Activated T-cell treated with anti-CD3 and anti-CD28 coated beads, Interleukin-2, amount 50 U/mL, for 24 hours (primary cell): ENCODE data around the gene TMEM50B.
"Not testable (repeated sequence)": the region's sequence is repeated elsewhere in the genome, so short reads cannot be mapped to it uniquely, and the experiment has no call there.

Experiments used
- DNase-seq: peaks from one replicate; pipeline ENCODE4 v3.0.0-alpha.2; 2020
- H3K27ac Mint-ChIP-seq: 2 replicates; pipeline ENCODE4 v1.8.0; 2020; ENCODE audit warnings: mild to moderate bottlenecking, mixed read lengths
- H3K27me3 Mint-ChIP-seq: 2 replicates; pipeline ENCODE4 v1.8.0; 2020; ENCODE audit warnings: mixed read lengths
- H3K36me3 Mint-ChIP-seq: 2 replicates; pipeline ENCODE4 v1.8.0; 2020; ENCODE audit warnings: low read depth, mixed read lengths
- H3K4me1 Mint-ChIP-seq: 2 replicates; pipeline ENCODE4 v1.8.0; 2020; ENCODE audit warnings: low read depth, mixed read lengths
- H3K4me3 Mint-ChIP-seq: 2 replicates; pipeline ENCODE4 v1.8.0; 2020; ENCODE audit warnings: mild to moderate bottlenecking, moderate library complexity, mixed read lengths
- H3K9me3 Mint-ChIP-seq: 2 replicates; pipeline ENCODE4 v1.8.0; 2020; ENCODE audit warnings: mixed read lengths

The TMEM50B gene

DNA sequence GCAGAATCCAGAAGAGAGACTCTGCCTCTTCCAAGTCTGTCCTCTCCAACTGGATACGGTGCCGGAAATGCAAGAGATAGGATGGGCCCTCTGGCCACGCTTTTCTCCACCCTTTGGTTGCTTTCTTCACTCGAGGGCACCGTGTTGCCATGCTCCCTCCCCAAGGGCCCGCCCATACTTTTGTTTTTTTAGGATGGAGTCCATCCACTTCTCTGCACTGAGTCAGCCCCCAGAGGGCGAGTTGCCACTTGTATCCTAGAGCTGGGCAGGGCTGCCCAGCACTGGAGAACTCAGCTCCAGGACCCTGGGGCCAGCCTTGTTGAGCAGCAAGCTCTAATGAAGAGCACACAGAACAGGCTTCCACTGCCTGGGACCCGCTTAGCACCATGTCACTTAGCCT is 51.1 kb downstream of the TMEM50B start:
- Mint-ChIP-seq H3K27me3 (no peaks in the 10 kb centered on the region), H3K4me3 (no peak overlapping the region), H3K9me3 (no peaks in the 10 kb centered on the region), H3K27ac (no peak overlapping the region), H3K36me3 (peaks cover 77% of the 10 kb centered on the region), H3K4me1 (peaks cover 10% of the 10 kb centered on the region)
- DNase-seq, result no peak

DNA sequence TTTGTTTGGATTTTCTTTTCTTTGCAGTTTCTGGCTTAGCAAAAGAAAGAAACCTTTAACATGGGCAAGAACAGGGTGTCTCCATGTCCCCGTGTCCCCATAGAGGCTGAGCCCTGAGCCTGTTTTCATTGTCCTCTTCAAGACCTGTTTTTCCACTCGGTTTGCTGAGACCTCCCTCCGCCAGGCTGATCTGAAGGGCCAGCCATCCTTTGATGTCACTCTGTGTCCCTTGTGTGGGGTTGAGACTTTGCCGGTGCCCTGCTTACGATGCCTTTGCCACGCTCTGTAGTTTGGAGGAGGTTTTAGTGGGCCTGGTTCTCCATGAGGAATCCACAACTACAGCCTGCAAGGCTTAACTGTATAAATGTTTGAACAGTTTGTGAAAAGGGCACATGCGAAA is 52.7 kb downstream of the TMEM50B start:
- Mint-ChIP-seq H3K4me1 (no peaks in the 10 kb centered on the region), H3K4me3 (no peak overlapping the region), H3K27me3 (no peaks in the 10 kb centered on the region), H3K9me3 (no peaks in the 10 kb centered on the region), H3K36me3 (peaks cover 69% of the 10 kb centered on the region), H3K27ac (no peak overlapping the region)
- DNase-seq, result no peak

DNA sequence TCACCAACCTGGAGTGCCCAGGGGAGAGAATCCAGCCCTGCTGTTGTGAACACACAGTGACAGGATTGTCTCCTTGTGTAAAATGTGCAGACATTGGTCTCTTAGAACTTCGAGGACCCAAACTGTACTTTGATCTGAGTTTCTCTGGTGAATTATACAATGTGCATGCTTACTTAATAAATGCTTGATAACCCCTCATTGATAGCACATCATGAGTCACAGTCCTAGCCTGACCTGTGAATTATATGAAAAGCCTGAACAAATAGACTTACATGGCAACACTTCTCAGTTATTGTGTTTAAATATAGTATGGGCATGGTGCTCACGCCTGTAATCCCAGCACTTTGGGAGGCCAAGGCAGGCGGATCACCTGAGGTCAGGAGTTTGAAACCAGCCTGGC is 53.9 kb downstream of the TMEM50B start:
- no peak overlapping the region for H3K27ac Mint-ChIP-seq

DNA sequence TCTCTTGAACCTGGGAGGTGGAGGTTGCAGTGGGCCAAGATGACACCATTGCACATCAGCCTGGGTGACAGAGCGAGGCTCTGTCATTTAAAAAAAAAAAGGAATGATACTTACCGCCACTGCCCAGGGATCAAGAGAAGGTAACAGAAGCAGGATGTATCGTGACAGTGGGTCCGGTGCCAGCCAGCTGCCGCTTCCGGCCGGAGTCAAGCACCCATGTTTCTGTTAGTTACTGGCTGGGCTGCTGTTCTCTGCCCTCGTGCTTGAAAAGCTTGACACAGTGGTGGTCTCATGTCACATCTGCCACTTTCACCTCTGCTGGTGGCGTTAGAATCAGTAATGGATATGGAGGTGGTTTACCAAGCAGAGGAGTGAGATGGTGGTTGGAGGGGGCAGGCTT is 55.6 kb downstream of the TMEM50B start:
- H3K27ac Mint-ChIP-seq, result no peak overlapping the region
- no peaks in the 10 kb centered on the region for H3K4me1 Mint-ChIP-seq
- no peak for DNase-seq
- H3K27me3 Mint-ChIP-seq, result no peaks in the 10 kb centered on the region
- H3K4me3 Mint-ChIP-seq, result no peak overlapping the region
- no peaks in the 10 kb centered on the region for H3K9me3 Mint-ChIP-seq
- peaks cover 73% of the 10 kb centered on the region for H3K36me3 Mint-ChIP-seq

More for the DNA sequence above, 53.9 kb downstream of the TMEM50B start:
- Mint-ChIP-seq H3K4me3 (no peak overlapping the region), H3K36me3 (peaks cover 69% of the 10 kb centered on the region), H3K9me3 (no peaks in the 10 kb centered on the region), H3K27me3 (no peaks in the 10 kb centered on the region), H3K4me1 (no peaks in the 10 kb centered on the region)
- DNase-seq, result no peak

DNA sequence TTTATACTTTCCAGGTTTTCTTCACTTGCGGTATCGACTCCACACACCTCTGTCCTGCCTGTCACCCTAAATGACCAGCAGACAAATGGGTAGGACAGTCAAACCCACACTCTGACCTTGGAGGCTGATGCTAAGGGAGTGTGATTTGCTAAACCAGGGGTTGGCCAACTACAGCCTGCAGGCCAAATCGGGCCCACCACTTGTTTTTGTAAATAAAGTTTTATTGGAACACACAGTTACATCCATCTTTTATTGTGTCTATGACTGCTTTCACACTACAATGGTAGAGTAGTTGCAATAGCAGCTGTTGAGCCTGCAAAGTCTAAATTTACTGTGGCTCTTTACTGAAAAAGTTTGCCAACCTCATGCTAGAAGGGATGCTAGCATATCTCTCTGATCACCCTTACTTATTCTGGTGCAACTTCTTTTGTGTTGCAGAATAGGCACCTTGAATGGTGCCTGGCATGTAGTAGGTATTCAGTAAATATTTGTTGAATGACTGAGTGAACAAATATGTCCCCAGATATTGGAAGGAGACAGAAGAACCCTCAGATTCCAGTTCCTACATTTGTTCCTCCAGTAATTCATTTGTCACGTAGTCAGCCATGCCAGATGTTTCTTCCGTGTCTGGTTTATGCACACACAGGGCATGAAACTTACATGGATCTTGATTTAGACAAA is 57.9 kb downstream of the TMEM50B start:
- Mint-ChIP-seq H3K27ac (no peak overlapping the region), H3K4me3 (no peak overlapping the region), H3K36me3 (peaks cover 65% of the 10 kb centered on the region), H3K27me3 (no peaks in the 10 kb centered on the region), H3K4me1 (no peaks in the 10 kb centered on the region), H3K9me3 (no peaks in the 10 kb centered on the region)
- DNase-seq, result no peak

DNA sequence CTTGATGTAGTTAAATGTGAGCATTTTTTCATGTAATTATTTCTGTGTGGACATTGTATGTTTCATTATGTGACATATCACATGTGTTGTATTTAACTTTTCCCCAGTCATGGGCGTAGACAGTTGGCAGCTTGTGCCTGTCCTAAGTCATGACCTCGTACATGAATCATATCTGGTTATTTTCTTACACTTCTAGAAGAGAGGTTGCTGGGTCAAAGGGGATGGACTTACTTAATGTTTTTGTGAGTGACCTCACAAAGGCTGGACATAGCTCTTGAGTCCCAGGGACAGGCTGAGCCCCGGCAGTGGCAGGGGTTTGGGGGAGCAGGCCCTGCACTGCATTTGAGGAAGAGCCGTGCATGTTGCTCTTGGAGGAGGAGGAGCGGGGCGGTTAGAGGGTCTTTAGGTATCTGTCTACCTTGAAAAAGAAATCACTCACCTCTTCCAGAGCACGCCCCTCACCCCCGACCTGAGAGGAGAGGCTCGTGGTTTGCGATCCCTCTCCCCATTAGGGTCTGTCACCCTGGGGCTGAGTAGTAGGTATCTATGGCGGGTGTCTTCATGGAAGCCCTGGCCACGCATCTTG is 60.1 kb downstream of the TMEM50B start:
- H3K4me1 Mint-ChIP-seq, result peaks cover 8% of the 10 kb centered on the region
- DNase-seq, result no peak
- H3K4me3 Mint-ChIP-seq, result no peak overlapping the region
- no peaks in the 10 kb centered on the region for H3K27me3 Mint-ChIP-seq
- no peaks in the 10 kb centered on the region for H3K9me3 Mint-ChIP-seq
- peaks cover 69% of the 10 kb centered on the region for H3K36me3 Mint-ChIP-seq
- no peak overlapping the region for H3K27ac Mint-ChIP-seq

DNA sequence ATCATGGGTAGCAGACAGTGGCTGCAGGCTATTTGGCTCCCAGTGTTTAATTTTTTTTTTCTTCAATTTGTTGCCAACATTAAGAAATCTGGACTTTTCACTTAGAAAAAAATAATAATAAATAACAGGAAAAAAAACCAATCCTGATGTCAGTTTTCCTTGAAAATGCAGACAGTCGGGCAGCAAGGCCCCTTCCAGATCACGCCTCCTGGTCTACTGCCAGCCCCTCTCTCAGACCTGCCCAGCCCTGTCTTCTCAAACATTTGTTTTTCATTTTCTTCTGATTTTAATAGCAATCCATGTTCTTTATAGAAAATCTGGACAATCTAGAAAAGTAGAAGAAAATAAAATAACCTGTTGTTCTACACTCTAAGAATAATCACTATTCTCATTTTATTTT is 61.1 kb downstream of the TMEM50B start:
- no peak for DNase-seq
- peaks cover 60% of the 10 kb centered on the region for H3K36me3 Mint-ChIP-seq
- no peak overlapping the region for H3K27ac Mint-ChIP-seq
- no peaks in the 10 kb centered on the region for H3K27me3 Mint-ChIP-seq
- H3K4me1 Mint-ChIP-seq, result peaks cover 11% of the 10 kb centered on the region
- H3K4me3 Mint-ChIP-seq, result no peak overlapping the region
- H3K9me3 Mint-ChIP-seq, result no peaks in the 10 kb centered on the region

DNA sequence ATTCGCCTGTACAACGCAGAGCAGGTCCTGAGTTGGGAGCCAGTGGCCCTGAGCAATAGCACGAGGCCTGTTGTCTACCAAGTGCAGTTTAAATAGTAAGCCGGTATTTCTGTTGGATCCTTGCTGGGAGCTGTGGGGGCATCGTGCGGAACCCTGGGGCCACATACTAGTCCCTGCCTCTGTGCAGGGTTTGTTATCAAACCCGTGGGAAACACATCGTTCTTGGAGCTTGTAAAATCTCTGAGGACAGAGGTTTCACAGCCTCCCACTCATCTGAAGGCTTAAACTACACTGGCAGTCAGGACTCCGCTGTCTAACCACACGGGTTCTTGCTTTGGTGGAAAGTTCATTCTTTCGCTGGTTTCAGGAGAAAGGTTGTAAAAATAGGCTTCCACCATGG is 64.8 kb downstream of the TMEM50B start:
- H3K9me3 Mint-ChIP-seq, result no peaks in the 10 kb centered on the region
- DNase-seq, result no peak
- H3K4me1 Mint-ChIP-seq, result peaks cover 35% of the 10 kb centered on the region
- H3K36me3 Mint-ChIP-seq, result peaks cover 55% of the 10 kb centered on the region
- no peak overlapping the region for H3K4me3 Mint-ChIP-seq
- H3K27ac Mint-ChIP-seq, result peak overlapping the region; percentile 55
- H3K27me3 Mint-ChIP-seq, result no peaks in the 10 kb centered on the region

DNA sequence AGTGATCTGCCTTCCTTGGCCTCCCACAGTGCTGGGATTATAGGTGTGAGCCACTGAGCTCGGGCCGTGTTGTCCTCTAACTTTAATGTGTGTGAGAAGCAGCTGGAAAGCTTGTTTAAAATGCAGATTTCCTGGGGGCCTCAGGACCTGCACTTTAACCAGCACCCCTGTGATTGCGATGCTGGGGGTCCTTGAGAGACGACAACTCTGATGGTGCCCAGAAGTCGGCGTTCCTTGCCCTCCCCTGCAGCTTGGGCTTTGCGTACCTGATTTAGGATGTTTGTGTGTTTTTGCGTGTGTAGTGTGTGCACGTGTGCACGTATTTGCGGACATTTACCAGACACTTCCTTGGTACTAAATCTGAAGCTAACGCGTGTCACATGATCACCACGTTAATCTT is 65.7 kb downstream of the TMEM50B start:
- H3K4me3 Mint-ChIP-seq, result no peak overlapping the region
- peaks cover 43% of the 10 kb centered on the region for H3K4me1 Mint-ChIP-seq
- H3K27me3 Mint-ChIP-seq, result no peaks in the 10 kb centered on the region
- no peak for DNase-seq
- H3K36me3 Mint-ChIP-seq, result peaks cover 54% of the 10 kb centered on the region
- H3K27ac Mint-ChIP-seq, result no peak overlapping the region
- H3K9me3 Mint-ChIP-seq, result no peaks in the 10 kb centered on the region

DNA sequence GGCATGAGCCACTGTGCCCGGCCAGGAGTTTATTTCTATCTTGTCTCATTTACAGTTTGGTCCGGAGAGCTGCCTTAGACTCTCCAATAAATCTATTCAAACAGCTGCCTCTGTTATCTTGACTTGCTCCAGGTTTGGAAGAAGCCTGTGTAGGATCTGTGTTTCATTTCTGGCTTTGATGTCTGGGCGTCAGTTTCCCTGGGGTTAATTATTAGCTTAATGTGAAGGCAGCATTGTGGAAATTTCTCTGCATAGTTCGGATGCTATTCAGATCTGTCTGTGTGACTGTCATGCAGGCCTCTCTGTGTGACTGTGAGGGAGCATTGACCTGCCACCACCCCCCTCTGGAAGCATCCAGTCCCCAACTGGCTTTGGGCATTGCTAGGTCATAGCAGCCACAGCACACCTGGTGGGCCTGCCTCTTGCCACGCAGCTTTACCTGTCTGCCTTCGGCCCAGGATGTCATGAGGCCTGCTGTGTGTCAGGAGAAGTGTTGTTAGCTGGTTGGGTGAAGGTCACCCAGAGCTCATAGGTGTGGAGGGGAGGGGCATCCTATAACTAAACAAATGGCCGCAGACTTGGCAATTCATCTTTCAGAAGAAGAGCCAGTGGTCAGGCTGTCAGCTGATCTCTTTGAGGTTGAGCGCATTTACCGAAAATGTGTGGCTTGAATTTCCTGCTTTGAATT is 66.8 kb downstream of the TMEM50B start:
- Mint-ChIP-seq H3K9me3 (no peaks in the 10 kb centered on the region), H3K27me3 (no peaks in the 10 kb centered on the region), H3K36me3 (peaks cover 54% of the 10 kb centered on the region), H3K27ac (peak overlapping the region; percentile 76), H3K4me1 (peaks cover 47% of the 10 kb centered on the region), H3K4me3 (no peak overlapping the region)
- DNase-seq, result no peak

DNA sequence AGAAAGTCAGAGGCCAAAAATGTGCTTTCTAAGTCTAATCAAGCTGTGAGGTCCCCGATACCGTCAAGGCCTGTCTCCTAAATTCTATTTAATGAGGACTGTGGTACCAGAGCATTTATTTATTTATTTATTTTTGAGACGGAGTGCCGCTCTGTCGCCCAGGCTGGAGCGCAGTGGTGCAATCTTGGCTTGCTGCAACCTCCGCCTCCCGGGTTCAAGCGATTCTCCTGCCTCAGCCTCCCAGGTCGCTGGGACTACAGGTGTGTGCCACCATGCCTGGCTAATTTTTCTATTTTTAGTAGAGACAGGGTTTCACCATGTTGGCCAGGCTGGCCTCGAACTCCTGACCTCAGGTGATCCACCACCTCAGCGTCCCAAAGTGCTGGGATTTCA is 67.3 kb downstream of the TMEM50B start:
- Mint-ChIP-seq H3K4me1 (peaks cover 47% of the 10 kb centered on the region), H3K36me3 (peaks cover 51% of the 10 kb centered on the region)
- not testable (repeated sequence) for DNase-seq, H3K27me3 Mint-ChIP-seq, H3K4me3 Mint-ChIP-seq, H3K27ac Mint-ChIP-seq, H3K9me3 Mint-ChIP-seq

DNA sequence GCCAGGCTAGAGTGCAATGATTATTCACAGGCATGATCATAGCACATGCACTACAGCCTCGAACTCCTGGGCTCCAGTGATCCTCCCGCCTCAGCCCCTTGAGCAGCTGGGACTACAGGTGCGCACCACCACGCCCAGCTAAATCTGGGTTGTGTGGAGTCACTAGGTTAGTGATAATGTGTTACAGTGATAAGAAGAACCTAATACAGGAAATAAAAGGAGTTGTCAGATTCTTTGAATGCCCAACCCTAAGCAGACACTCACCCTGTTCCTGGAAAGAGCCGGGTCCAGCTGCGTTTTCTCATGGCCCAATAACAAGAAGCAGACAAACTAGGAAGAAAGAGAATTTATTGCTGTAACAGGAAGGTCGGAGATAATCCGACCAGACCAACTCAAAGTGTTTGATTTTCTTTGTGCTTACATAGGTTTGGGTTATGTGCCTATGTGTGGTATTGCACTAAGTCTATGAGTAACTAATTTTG is 67.8 kb downstream of the TMEM50B start:
- Mint-ChIP-seq H3K4me1 (peaks cover 52% of the 10 kb centered on the region), H3K36me3 (peaks cover 48% of the 10 kb centered on the region), H3K4me3 (no peak overlapping the region), H3K9me3 (no peaks in the 10 kb centered on the region), H3K27ac (no peak overlapping the region), H3K27me3 (no peaks in the 10 kb centered on the region)
- DNase-seq, result no peak

DNA sequence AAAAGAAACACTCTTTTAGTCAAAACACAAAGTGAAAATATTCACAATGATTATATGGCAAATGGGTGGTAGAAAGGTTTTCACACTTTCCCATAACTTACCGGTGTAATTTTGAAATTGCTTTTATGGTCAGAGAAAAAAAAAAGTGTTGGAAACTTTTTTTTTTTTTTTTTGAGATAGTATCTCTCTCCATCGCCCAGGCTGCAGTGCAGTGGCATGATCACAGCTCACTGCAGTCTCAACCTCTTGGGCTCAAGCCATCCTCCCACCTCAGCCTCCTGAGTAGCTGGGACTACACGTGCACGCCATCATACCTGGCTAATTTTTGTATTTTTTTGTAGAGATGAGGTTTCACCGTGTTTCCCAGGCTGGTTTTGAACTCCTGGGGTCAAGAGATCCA is 73.3 kb downstream of the TMEM50B start:
- Mint-ChIP-seq H3K4me1 (peaks cover 64% of the 10 kb centered on the region), H3K4me3 (peak overlapping the region; percentile 88), H3K27me3 (peaks cover 7% of the 10 kb centered on the region), H3K27ac (peak overlapping the region; percentile 82), H3K9me3 (no peaks in the 10 kb centered on the region), H3K36me3 (peaks cover 23% of the 10 kb centered on the region)
- DNase-seq, result no peak

DNA sequence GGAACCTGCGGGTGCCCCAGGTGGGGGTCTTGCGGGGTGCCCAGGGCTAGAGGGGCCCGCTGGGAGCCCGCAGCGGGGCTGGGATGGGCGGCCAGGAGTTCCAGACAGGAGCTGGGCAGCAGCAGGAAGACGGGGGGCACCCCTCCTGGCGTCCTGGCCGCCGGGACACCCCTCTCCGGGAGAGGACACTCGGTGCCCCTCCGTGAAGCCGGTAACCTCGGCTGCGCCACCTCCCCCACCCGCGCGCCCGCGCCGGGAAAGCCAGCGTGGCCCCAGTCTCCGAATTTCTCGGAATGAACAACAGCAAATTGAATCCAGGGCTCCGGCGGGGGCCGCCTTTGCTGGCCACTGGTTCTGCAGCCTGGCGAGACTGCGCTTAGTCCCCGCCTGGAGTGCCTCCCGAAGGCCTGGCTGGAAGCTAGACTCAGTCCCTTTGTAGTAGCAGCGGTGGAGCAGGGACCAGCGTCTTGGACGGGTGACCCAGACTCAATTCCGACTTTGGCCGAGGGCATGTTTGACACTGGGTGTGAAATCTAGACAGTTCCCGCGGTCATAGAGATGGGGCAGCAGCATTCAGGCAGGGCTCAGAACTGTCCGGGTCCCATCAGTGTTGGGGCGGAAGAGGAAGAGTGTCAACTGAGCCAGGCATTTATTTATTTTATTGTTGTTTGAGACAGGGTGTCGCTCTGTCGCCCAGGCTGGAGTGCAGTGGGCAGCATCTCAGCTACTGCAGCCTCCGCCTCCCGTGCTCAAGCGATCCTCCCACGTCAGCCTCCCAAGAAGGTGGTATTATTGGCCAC is 75.8 kb downstream of the TMEM50B start:
- peaks cover 21% of the 10 kb centered on the region for H3K27me3 Mint-ChIP-seq
- peak; percentile 74 for DNase-seq
- no peaks in the 10 kb centered on the region for H3K9me3 Mint-ChIP-seq
- peaks cover 53% of the 10 kb centered on the region for H3K4me1 Mint-ChIP-seq
- H3K4me3 Mint-ChIP-seq, result peak overlapping the region; percentile 88
- peak overlapping the region; percentile 91 for H3K27ac Mint-ChIP-seq
- peaks cover 8% of the 10 kb centered on the region for H3K36me3 Mint-ChIP-seq
